ENCODE measurements around the gene PAK4.
A peak's percentile ranks its signal among the peaks of the same experiment; 100 is the strongest.
"Not testable (repeated sequence)": the region's sequence is repeated elsewhere in the genome, so short reads cannot be mapped to it uniquely, and the experiment has no call there.

The PAK4 gene

DNA sequence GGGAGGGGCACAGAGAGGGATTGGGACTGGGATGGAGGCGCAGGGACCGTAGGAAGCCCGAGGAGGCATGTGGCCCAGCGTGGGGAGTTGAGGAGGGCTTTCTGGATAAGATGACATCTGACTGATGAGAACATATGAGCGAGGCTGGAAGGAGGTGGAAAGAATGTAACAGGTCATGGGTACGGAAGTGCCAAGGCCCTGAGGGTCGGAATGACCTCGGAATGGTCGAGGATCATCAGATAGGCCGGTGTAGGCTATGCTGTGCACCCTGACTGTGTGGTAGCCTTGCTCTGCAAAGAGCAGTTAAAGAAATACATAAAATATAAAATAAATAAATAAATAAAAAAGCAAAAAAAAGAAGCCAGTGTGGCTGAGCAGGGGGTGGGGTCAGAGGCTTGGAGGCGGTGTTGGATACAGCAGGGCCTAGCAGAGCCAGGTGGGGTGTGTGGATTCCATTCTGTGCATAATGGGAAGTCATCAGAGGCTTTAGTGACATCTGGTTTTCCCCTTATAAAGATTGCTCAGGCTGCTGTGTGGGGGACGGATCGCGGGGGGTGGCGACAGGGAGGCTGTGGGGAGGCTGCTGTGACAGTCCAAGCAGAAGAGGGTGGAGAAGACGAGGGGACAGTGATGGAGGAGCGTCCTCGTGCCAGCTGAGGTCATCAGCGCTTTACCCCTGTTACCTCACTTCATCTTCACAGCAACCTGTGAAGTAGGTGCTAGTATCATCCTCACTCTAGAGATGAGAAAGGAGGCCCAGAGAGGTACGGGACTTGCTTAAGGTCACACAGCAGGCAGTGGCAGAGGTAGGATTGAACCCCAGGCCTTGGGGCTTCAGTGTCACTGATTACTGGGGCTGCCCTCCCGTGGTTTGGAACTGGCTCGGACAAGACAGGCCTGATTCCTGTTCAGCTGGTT is 5.0 kb downstream of the PAK4 start:
- DNase-seq: no peak

DNA sequence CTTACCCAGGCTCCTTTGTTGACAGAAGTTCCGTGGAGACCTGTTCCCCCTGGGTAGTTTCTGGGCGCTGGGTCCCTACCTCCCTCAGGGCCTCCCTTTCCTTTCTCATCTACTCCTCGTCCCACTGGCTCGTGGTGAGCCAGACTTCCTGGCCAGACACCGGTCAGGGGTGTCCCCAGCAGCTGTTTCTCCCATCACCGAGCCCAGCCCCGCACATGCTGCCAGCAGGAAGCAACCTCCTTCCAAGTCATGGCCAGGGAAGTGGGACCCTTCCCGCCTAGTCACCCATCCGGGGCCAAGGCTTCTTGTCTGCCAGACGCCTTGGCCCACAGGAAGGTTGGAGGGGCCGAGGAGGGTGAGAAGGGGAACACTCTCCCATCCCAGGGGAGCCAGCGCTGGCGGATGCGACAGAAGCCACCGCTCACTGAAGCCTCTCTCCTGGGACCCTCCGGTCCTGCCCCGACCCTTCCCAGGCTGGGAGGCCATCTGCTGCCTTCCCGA is 5.7 kb downstream of the PAK4 start:
- DNase-seq: no peak

DNA sequence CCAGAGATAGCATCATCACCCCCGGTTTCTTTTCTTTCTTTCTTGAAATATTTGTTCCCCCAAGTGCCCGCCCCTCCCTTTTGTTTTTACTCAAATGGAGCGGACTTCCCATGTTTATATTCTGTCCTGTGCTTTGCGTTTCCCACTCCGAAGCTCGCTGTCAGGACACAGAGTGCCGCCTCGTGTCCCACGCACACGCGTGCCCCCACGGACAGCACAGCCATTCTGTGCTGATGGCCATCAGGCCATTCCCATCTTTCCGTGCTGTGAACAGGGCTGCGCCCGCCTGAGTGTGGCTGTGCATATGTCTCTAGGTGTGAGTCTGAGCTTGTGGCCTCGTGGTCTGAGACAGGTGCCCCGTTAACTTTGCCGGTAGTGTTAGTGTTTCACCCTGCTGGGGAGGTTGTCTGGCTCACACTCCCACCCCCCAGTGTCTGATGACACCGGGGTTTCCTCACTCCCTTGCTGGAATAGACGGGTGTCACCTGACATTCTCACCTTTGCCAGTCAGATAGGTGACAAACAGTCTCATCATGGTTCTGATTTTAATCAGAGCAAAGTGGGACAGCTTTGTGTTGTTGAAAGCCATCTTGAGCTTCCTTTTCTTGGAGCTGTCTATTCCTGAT is 6.9 kb downstream of the PAK4 start:
- no peak for DNase-seq

DNA sequence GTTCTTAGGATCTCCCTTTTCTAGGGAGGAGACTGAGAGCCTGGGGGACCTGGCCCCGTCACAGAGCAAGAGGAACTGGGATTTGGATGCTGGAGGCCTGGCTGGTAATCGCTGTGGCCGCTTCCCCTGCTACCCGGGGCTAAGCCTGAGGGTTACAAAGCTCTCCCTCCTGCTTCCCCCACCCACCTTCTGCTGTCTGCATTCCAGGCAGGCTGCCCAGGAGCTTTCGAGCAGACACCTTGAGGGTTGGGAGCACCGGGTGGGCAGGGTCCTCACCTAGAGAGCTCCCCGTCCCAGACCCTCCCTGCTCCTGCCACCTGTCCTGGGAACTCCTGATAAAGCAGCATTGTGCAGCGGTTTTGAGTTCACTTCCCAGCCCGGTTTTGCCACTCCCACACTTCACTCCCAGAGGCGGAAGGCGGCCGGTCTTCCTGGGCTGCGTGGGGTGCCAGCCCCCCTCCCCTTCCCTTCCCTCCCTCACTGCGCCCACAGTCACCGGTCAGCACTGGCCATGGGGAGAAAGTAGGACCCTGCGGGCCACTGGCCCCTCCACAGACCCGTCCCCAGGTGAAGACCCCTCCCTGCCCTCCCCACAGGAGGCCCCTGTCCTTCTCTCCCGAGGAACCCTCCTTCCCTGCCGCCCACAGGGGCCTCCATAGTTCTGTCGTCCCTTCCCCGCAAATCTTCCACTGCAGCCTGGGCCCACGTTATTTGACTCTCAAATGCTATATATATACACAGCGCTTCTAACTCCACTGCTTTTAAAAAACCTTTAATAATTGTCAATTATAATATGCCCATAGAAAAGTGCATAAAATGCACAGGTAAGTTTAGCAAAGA is 8.1 kb downstream of the PAK4 start:
- DNase-seq: no peak

DNA sequence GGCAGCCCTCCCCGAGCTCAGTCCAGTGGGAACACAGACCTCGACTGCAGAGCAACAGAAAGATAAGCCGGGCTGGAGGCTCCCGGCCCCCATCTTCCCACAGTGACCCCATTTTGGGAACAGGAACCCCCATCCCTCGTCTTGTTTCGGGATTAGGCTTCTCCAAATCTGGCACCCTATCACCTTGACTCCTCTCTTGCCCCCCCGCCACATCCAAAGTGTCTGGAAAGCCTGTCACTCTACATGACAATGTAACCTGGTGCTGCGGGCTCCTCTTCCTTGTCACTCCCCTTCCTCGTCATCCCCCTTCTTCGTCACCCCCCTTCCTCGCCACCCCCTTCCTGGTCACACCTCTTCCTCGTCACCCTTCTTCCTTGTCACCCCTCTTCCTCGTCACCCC is 10.1 kb downstream of the PAK4 start:
- DNase-seq: no peak

DNA sequence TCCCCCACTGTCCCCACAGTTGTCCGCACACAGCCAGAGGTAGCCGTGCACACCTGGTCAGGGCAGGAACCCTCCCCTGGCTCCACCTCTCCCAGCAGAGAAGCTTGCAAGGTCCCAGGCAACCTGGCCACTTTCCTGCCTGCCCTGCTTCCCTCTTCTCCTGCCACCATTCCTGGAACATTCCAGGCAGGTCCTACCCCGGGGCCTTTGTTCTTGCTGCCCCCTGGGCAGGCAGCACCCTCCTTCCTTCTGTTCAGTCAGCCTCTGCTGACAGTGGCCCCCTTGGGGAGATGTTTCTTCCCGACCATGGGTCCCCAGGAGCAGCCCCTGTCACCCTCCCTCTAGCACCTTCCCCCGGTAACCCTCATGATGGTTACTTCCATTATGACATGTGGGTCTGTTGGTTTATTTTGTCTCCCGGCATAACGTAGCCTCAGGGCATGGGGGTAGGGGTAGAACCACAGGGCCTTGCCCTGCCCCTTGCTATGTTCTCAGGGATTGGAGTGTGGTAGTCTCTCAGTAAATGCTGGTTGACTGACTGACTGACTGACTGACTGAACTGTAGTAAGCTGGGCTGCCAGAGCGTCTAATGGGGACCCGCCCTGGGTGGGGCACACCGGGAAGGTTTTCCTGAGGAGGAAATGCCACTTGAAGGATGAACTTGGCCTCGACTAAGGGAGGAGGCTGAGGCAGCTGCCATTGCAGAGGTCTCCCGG is 10.8 kb downstream of the PAK4 start:
- no peak for DNase-seq

DNA sequence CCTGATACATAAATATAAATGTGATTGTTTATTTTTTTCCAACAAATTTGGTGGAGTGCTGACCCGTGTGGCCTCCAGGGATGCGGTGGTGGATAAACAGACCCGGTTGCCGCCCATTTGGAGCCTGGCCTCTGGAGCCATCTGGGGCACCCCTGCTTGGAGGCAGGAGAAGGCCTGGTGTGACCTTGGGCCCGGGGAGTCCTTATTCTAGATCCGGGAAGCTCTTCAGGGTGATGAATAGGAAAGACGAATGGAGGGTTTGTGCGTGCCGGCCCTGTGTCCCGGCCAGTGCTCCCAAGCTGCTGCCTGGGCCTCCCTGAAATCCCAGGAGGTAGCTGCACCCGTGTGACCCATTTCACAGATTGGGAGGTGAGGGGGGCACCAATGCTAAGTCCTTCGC is 11.5 kb downstream of the PAK4 start:
- DNase-seq: no peak

DNA sequence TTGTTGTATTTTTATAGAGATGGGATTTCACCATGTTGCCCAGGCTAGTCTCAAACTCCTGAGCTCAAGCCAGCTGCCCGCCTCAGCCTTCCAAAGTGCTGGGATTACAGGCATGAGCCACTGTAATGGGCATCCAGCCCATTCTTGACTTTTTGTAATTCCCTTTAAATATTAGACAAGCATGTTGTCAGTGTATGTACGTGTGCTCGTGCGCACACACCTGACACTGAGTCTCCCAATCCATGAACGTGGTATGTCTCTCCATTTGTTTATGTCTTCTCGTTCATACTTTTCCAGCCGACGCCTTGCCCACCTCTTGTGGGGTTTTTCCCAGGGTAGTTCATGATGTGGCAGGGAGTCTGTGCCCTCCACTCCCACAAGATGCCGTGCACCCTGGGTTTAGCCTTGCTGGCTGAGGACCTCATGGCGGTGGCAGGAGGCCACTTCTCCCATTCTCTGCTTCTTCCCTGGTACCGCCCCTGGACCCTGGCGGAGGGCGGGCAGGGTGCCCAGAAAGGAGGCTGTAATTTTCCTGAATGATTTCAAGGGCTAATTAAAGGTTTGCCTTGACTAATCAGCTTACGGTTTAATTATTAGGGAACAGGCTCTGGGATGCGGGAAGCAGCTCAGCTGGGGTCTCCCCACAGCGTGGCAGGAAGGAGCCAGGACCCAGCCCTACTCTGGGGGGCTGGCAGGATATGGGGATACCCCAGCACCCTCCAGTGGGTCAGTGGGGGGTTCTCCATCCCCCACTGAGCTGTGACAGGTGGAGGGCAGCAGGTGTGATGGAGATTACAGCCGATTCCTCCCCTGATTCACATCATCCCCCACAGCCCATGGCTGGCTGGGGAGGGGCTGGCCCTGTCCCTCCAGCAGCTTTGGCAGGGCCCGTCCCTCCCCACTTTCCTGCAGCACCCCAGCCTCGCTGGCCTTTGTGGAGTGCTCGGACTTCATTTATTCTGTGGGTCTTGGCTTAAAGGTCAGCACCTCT is 12.9 kb downstream of the PAK4 start:
- peak; percentile 11 for DNase-seq

DNA sequence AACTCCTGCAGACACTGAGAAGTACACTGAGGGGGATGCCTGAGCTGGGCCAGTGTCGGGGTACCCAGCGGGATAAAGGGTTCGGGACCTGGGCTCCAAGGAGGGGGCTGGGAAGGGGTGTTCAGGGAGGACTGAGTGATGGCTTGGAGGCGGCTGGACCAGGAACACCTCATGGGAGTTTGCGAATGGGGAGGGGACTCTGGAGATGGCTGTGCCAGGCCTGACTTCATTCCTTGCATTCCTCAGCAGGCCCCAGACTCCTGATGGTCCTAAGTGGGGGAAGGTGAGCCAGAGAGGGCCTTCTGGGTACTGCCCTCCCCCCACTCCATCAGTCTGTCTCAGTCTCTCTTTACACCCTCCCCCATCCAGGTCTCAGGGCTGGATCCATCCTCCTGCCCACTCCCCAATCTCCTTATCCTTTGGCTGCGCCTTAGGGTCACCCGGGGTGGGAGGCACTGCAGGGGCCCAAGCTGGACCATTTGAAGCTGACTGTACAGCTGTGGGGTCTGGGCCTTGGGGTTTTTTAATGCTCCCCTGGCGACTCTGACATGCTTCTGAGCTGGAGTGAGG is 13.8 kb downstream of the PAK4 start:
- DNase-seq: no peak

DNA sequence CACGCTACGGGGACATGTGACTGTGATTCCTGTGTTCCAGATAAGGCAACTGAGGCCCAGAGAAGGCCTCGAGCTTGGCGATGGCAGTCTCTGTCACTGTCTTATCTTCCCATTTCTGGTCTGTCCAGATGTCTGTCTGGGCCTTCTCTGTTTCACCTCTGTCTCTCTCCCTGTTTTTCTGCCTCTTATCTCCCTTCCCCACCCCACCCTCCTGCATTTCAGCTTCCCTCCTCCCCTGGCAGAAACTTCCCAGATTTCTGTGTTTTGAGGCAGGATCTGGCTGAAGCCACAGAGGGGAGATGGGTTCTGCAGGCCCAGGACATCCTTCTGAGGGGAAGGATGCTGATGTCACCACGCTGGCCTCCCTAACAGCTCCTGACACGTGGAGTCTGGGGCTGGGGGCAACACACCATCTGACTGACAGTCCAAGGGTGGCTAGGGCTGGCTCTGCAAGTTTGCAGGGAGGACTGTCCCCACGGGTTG is 14.4 kb downstream of the PAK4 start:
- no peak for DNase-seq

DNA sequence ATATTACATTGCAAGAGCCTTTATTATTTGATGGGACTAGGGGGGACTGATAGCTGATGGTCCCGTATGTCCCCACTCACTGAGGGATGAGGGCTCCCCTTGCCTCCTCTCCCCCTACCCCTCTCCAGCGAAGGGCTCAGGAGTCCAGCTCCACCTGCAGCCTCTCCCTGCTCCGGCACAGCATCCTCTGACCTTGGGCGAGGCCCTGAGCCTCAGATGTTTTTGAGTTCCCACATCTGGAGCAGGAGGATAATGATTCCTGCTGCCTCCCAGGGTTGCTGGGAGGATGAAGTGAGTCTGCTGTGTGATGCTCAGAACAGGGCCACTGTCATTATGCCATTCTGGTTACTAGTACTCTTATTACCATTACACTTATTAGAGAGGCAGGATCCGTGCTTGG is 15.0 kb downstream of the PAK4 start:
- no peak for DNase-seq

DNA sequence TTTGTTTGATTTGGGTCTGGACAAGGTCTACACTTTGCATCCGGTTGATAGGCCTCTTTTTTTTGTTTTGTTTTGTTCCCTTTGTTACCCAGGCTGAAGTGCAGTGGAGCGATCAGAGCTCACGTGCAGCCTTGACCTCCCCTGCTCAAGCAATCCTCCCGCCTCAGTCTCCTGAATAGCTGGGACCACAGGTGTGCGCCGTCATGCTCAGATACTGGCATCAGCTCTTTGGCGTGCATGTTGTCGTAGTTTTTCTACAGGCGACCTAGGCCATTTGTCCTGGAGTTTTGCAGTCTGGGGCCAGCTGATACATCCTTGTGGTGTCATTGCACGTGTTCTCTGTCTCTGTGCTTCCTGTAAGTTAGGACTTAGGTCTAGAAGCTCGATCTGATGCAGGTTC is 16.3 kb downstream of the PAK4 start:
- DNase-seq: no peak

DNA sequence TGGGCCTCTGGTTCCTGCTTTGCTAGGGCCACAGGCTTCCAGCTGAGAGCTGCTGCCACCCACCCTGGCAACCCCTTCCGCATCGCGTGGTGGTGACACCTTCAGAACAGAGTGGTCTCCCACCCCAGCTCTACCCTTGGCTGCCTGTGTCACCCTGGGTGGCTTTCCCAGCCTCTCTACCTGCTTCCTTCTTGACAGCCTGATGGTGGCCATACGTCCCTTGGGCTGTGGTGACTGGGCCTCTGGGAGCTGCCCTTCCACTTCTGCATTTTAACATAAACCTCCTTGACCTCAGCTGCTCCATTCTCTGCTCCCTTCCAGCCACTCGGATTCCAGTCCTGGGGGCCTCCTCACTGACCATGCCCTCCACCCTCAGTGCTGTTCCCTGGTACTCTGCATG is 17.0 kb downstream of the PAK4 start:
- DNase-seq: no peak

DNA sequence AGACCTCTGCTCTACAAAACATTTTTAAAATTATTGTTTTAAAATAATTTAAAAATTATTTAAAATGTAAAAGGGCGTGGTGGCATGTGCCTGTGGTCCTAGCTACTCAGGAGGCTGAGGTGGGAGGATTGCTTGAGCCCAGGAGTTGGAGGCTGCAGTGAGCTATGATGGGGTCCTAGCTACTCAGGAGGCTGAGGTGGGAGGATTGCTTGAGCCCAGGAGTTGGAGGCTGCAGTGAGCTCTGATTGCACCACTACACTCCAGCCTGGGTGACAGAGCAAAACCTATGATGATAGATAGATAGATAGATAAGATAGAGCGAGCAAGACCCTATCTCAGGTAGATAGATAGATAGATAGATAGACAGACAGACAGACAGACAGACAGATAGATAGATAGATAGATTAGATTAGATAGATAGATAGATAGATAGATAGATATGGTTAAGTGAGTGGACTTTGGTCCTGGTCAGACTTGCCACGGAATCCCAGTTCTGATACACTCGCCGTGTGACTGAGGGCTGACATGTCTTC is 18.2 kb downstream of the PAK4 start:
- DNase-seq: not testable (repeated sequence)

DNA sequence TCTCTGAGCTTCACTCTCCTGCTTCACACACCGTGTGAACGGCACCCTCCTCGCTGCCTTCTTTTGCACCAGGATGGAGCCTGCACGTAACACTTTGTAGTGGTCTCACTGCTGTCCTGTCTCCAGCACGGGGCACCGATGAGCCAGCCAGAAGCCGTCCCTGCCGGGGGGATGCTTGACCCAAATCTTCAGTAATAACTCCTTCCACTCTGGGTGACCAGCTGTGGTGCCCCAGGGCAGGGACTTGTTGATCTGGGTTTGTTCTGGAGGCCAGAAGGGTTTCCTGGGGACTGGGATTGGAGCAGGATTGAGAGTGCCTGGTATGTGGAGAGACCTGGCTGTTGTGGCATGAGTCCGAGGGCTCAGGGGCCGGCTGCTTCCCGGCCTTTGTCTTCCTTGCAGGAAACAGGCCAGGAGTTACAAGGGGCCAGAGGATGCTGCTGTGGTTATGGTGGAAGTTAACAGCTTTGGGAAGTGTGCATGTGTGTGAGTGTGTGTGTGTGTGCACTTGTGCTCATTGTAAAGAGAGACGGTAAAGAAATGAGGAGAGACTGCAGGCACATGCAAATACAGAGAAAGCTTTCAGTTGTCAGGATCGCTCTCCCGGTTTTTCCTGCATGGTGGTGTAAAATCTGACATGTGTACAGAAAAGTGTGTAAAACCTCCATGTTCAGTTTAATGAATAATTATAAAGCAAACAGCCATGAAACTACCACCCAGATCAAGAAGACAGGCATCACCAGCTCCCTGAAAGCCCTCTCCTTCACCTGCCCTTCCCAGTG is 18.9 kb downstream of the PAK4 start:
- DNase-seq: no peak

DNA sequence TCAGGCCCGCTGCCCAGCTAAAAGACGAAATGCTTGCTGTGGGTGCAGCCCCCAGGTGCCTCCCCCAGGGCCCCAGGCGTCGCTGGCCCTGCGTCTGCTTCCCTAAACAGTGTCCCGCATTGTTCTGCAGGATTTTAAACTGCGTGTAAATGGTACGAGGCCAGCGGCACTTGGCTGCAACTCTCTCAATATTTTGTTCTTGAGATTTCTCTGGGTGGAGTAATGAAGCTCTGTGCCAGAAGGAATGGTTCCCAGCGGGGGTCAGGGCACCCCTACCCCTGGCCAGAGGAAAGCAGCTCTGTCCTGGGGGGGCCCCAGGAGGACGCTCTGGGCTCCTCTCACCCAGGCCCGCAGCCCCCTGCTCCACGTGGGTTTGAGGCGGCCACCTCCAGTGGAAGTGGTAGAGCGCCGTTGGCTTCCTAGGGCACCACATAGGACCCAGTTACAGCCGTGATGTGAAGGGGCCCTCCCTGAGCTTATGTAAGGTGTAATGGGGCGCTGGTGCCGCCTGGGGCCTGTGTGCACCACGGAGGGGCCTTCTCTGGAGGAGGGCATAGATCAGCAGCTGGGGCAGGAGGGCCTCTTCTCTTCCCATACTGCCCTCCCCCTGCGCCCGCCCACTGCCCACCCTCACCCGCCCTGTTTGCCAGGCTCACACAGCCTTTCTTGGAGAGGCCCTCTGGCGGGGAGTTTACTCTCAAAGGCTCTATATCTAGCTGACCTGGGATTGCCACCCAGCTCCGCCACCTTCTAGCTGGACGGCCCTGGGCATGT is 19.8 kb downstream of the PAK4 start:
- DNase-seq: no peak

DNA sequence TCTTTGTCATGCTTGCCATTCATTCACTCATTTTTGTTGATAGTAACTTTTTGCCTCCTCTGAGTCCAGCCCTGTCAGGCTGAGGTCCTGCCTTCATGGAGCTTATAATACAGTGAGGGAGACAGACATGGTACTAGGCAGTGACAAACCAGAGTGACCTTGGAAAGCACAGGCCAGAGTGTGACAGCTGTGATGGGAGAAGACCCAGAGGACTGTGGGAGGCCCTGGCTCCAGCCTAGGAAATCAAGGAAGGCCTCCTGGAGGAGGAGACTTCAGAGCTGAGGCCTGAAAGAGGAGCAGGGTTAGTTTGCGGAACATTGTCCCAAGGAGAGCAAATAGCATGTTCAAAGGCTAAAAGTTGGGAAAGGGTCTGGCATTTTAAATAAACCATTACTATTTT is 20.5 kb downstream of the PAK4 start:
- no peak for DNase-seq

DNA sequence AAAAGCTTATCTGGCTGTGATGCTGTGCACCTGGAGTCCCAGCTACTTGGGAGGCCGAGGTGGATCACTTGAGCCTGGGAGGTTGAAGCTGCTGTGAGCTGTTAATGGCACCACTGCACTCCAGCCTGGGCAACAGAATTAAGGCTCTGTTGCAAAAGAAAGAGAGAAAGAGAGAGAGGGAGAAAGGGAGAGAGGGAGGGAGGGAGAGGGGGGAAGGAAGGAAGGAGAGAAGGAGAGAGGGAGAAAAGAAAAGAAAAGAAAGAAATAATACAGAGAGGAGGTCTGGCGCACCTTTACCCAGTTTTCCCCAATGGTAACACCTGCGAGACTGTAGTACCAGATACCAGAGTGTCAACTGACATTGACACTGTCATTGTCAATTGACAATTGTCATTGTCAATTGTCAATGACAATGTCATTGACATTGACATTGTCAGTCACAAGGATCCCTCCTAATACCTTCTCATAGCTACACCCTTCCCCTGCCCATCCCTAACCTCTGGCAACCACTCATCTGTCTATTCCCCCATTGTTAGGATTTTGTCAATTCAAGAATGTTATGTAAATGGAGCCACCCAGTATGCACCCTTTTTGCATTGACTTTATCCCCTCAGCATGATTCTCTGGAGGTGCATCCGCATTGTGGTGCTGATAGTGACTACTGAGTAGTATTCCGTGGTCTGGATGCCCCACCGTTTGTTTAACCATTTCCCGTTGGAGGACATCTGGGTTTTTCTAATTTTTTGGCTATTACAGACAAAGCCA is 21.3 kb downstream of the PAK4 start:
- DNase-seq: no peak
